Right atrium auricular region (tissue), 2 donors: ENCODE measurements around the gene ZNF529. TPM values are rescaled to one million over a fixed set of nuclear protein-coding genes. Genes with fewer than 3 reads are reported as not detected.

Source experiments
- DNase-seq: peaks from one replicate; pipeline ENCODE4 v3.0.0-alpha.2; 2019; ENCODE audit warnings: low spot score
- H3K27ac ChIP-seq, 2 donors: fragments of 200-600 bp; sonication (generic); 1 replicate in 1 of 2; 2 replicates in 1 of 2; pipeline ENCODE4 v1.5.1; 2016 to 2019
- H3K27me3 ChIP-seq, 2 donors: fragments of 200-600 bp; sonication (generic); one replicate each; pipeline versions ENCODE4 v1.5.1 to v1.6.0; 2017 to 2019
- H3K36me3 ChIP-seq: fragments of 200-600 bp; sonication (generic); one replicate; pipeline ENCODE4 v1.5.1; 2016
- H3K4me1 ChIP-seq, 2 donors: fragments of 200-600 bp; sonication (generic); one replicate each; pipeline versions ENCODE4 v1.5.1 to v1.6.0; 2017 to 2019
- H3K4me3 ChIP-seq, 2 donors: fragments of 200-600 bp; sonication (generic); 1 replicate in 1 of 2; 2 replicates in 1 of 2; pipeline ENCODE4 v1.5.1; 2017 to 2019; ENCODE audit warnings: mild to moderate bottlenecking in 1 of 2, moderate library complexity in 1 of 2
- H3K9me3 ChIP-seq, 2 donors: fragments of 200-600 bp; sonication (generic); one replicate each; pipeline ENCODE4 v1.5.1; 2019
- CTCF ChIP-seq, 2 donors: fragments of 200-600 bp; sonication (generic); IDR thresholded peaks; one replicate each; pipeline ENCODE4 v1.5.1; 2019; ENCODE audit warnings: antibody characterized with exemption in 2 of 2
- total RNA-seq, 2 donors: library from RNA; depleted of rRNA; stranded (reverse); fragments of >200 nt; gene quantifications; one replicate each; pipeline ENCODE4 v1.1.0, GENCODE V29; 2016

Gene ZNF529
- total RNA-seq, 2 donors from 2014 or later, result 10.8 to 11.5 TPM

GRCh38 chr19:36497001-36497400 is 76.1 kb downstream of the ZNF529 start:
- H3K36me3 ChIP-seq, result no peaks in the 10 kb centered on the region
- H3K27ac ChIP-seq, result no peak overlapping the region
- peaks cover 0 to 13% of the 10 kb centered on the region in 2 donors for H3K9me3 ChIP-seq
- H3K4me1 ChIP-seq, result no peaks in the 10 kb centered on the region
- no peak for DNase-seq
- no peak overlapping the region for H3K4me3 ChIP-seq
- H3K27me3 ChIP-seq, result no peaks in the 10 kb centered on the region
- TF ChIP-seq CTCF (IDR thresholded peaks at IDR 0.05), result no peak

Other genes starting within 250 kb of the ZNF529 start
- 1 to 10 TPM; 1.3 to 1.5 TPM for gene ZFP14, start 194.1 kb downstream of the ZNF529 start, total RNA-seq
- 1 to 10 TPM; 4.6 to 4.7 TPM for gene ZFP82, start 154.6 kb downstream of the ZNF529 start, total RNA-seq
- 10 to 100 TPM in 1 of 2 donors, 1 to 10 TPM in 1; 5.5 to 10.2 TPM for gene ZNF566, start 83.7 kb downstream of the ZNF529 start, total RNA-seq
- gene ZNF260, start 45.0 kb downstream of the ZNF529 start, total RNA-seq, result 1 to 10 TPM; 5.2 to 9.6 TPM
- 10 to 100 TPM in 1 of 2 donors, 1 to 10 TPM in 1; 9.8 to 11.9 TPM for gene ZNF382, start 32.0 kb upstream of the ZNF529 start, total RNA-seq
- 1 to 10 TPM; 6.2 to 6.4 TPM for gene ZNF461, start 93.5 kb upstream of the ZNF529 start, total RNA-seq
- gene ZNF567, start 114.3 kb upstream of the ZNF529 start, total RNA-seq, result 1 to 10 TPM; 4.0 to 5.6 TPM
- 1 to 10 TPM; 4.9 to 5.2 TPM for gene ZNF850, start 199.5 kb upstream of the ZNF529 start, total RNA-seq